Left forelimb (tissue), 1 donor: ENCODE results near the gene HOXD10.

Source experiments
- DNase-seq: peaks from one replicate; pipeline ENCODE4 v3.0.0-alpha.2; 2018; ENCODE audit warnings: low spot score

The HOXD10 gene

DNA sequence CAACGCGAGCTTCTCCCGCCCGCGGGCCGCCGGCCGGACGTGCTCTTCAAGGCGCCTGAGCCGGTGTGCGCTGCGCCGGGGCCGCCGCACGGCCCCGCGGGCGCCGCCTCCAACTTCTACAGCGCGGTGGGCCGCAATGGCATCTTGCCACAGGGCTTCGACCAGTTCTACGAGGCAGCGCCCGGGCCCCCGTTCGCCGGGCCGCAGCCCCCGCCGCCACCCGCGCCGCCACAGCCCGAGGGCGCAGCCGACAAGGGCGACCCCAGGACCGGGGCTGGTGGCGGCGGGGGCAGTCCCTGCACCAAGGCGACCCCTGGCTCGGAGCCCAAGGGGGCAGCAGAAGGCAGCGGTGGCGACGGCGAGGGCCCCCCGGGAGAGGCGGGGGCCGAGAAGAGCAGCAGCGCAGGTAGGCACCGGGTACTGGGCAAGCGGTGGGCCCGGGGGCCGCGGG is 8.8 kb upstream of the HOXD10 start:
- DNase-seq, result no peak

DNA sequence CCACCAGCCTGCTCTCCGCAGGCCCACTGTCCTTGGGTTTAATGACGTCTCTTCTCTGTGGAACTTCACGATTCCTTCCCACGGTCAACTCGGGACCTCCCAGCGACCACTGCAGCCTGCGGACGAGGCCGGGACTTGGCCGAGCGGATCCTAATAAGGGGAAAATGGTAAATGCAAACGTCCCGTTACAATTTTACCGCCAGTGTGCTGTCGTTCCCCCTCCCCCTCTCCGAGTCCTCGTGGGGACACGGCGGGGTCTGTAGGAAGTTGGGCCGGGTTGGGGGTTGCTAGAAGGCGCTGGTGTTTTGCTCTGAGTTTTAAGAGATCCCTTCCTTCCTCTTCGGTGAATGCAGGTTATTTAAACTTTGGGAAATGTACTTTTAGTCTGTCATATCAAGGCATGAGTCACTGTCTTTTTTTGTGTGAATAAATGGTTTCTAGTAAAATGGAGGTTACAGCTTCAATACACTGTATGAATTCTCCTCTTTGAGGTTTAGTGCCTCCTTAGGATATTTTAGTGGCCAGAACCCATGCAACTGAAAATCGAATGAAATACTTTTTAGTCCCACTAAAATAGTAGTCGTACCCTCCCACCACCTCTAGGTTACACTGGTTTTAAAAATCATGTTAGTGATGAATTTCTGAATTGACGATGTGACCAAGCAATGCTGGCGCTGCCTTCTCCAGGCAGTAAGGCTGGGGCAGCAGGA is 7.2 kb upstream of the HOXD10 start:
- no peak for DNase-seq

DNA sequence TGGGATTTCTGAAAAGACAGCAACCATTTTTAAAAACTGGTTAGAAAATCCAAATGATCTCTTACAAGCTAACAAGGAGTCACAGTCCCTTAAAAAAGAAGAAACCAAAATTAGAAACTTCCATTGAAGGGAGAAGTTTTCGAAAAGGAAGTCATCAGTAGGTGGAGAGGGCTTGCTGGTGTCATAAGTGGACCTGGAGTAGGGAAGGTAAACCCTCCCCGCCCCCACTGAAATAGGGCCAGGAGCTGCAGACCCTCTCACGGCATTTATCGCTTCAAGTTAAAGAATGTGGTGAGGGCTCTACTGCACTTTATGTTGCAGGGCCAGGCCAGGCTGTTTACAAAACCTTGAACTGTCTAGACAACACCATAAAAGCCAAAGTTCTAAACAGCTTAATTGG is 6.6 kb upstream of the HOXD10 start:
- no peak for DNase-seq

DNA sequence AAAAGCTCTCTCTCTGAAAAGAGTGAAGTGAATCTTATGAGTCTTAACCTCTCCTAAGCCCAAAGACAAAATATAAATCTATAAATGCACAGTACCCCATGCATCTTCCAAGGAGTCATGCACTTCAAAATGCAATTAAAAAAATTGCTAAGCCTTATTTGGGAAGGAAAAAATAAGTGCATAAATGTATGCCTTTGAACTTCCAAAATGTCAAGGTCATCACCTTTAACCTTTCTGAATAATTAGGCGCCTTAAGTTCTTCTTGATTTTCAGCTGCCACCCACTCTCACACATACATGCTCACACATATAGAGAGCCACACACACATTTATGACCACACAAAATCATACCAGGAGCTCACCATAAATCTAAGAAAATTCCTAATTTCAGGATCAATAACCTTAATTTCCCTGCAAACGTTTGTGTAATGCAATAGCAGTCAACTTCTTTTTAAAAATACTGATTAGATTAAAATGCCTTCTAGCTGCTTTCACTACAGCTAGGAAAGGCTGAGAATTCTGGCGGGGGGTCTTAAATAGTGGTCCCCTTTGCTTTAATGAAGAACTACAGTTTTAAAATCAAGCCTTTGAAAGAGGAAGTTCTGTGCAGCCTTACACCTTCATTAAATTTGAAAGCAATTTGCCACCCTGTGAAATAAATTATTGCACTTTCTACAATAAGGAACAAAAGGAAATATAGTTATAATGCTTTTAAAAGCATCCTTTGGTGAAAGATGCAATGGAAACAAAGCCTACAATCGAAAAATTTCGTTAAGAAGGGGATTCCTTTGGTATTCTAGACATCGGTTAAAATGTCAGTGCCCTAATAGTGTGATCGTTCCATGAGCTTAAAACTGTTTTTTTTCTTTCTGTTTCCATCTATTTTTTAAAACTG is 5.9 kb upstream of the HOXD10 start:
- no peak for DNase-seq

DNA sequence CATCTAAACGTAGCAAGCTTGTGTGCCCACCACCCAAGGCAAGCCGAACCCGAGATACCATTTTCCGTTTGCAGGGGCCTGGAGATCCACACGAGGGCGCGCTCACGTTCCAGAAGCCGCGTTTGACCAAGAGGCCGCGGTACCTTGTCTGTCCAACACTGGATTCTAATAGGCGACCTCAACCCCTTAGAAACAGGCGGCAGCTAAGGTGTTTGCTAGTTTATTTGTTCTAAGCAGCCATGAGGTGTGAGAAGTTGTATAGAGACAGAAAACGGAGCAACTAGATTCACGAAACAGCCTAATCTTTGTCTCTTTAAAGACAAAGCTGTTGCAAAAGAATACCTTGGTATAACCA is 5.3 kb upstream of the HOXD10 start:
- no peak for DNase-seq

DNA sequence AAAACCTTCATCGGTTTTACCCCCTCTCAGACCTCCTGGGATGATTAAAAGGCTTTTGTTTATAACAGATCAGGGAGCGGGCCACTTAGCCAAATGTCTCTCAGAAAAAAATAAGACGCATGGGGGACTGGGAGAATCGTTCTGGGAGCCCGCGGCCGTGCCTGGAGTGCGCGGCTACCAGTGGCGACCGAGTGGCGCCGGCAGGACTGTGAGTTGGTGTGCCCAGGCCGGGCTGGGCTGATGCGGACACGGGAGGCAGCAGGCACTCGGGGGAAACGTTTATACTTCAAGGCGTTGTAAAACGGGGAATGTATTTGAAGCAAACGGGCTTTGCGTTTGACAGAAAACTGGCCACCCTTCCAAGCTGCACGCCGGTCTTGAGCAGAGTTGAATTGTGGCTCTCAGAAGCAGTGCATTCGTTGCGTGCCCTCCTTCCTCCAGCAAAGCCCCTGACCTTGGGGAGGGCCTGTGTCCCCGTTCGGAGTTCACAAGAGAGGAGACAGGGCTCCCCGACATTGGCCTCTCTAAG is 4.7 kb upstream of the HOXD10 start:
- no peak for DNase-seq

DNA sequence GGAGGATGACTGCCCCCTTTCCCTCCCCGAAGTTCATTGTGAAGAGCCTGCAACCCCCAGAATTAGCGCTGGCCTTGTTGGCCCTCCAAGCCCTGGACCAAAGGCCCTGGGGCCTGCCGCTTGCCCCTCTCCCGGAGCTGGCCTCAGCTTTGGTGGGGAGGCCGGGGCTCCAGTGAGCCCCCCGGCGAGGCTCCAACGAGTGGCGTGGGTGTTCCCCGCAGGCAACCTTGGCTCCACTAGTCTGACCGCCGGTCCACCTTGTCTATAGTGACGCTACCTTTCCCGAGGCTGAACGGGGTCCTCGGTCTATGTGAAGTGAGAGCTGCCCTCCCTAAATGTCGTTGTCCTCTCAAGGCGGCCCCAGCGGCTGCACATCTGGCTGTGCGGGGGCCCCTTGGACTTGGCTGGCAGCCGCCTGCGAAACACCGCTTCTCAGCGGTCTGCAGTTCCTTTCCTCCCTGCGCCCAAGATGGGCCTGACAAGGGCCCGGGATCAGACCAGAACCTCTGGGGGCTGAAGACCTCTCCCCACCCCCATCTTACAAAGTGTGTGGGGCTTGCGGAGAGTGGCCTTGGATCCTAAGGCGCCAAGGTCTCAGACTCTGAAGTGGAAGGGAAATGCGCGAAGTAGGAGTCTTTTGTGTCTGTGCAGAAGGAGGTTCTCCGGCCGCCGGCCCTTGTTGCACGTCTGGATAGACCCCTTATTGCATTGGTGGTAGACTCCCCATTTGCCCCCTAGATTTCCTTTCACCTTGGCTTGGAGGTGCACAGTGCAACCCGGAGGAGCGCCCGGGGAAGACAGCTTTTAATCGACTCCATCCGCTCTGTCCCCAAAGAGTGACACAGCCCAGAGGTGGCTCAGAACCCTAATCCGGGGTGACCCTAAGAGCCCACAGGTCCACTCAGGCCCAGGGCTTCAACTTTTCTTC is 3.9 kb upstream of the HOXD10 start:
- no peak for DNase-seq

DNA sequence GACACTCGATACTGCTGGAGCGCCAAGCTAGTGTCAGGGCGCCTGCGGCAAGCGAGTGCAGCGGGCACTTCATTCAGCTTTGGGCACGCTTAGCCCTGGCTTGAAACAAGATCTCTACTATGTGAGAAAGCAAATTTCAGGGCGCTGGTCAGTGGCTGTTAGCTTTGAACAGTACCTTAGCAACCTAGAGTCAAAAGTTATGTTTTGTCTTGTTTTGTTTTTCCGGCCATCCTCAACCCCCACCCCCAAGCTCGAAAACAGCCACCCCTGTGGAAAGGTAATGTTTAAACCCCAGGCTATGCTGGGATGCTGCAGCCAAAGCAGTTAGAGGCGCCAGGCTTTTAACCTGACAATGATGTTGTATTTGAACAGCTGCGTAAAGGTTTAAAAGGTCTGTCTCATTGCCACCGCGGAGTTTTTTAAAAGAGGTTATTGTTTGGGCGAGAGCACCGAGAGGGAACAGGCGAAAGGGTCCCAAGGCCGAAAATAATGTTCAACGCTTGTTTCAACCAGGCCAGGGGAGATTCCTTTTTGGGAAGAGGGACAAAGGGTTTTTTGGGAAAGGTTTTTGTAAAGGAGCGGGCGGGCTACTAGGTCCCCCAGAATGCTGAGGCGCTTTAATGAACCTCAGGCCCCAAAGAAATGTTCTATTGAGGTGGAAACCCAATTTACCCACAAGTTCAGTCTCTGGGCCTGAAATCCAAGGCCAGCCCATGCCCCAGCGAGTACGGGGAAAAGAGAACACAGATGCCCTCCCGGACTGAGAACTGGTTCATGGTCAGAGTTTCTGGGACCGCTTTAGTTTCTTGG is 2.3 kb upstream of the HOXD10 start:
- DNase-seq, result peak; percentile 68

DNA sequence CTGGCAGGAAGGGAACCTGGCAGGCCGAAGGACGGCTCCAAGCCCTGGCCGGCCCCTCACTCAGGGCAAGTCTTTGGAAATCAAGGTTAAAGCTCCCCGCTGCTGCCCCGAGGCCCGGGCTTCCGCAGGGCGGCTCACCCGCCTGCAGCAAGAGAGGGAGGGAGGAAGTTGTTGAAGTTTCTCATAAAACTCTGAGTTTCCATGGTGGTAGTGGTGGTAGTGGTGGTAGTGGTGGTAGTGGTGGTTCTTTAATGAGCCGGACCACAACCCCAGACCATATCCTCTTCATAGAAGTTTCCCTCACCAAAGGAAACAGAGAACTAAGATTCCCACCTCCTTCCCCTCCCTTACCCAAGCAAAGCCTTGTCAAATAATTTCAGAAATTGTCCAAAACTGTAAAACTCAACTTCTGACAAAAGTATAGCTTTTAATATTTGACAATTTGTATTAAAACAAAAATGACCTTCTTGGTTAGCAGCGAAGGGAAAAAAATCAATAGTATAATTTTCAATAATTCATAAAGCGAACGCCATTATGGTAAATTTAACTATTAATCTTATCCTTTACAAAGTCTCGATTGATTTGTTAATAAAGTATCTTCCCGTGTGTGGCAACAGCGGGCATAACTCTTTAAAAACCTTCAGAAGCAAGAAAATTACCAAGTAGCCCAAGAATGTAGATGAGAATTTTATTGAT is 1.5 kb upstream of the HOXD10 start:
- no peak for DNase-seq

DNA sequence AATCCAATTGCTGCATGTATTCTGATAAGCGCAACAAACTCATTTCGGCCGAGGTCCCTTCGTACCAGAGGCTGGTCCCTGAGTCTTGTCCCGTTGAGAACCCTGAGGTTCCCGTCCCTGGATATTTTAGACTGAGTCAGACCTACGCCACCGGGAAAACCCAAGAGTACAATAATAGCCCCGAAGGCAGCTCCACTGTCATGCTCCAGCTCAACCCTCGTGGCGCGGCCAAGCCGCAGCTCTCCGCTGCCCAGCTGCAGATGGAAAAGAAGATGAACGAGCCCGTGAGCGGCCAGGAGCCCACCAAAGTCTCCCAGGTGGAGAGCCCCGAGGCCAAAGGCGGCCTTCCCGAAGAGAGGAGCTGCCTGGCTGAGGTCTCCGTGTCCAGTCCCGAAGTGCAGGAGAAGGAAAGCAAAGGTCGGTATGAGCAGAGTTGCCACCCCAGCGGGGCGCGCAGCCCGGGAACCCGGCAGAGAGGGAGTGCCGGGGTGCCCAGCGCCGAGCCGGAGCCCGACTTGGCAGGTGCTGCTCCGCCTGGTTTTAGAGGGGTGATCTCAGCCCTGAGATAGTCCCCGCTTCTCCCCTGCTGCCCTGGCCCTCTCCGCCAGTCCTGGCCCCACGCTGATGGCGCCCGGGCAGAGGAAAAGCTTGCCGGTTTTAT is 714 bp downstream of the HOXD10 start:
- no peak for DNase-seq

DNA sequence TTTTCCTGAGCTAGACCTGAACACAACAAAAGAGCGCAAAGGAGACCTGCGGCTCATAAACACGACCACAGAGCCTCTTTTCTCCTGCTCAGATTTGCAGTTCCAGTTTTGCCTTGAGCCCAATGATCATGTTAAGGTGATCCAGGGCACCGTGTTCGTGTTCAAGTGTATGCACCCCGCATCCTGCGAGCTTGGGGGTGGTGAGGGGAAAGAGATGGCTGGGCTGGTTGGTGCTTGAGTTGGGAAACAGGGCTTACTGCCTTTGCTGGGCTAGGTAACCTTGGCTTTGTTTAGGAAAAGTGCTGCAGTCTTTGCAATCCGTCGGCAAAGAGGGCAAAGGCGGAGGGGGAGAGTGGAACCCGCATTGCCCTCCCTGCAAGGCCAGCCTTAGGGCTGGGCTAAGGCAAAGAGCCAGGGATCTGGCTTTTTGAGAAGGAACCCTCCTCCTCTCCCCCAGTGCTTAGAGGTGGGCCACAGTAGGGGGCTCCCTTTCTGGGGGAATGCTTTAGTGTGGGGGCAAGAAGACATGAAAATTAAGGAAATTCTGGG is 1.3 kb downstream of the HOXD10 start:
- no peak for DNase-seq

DNA sequence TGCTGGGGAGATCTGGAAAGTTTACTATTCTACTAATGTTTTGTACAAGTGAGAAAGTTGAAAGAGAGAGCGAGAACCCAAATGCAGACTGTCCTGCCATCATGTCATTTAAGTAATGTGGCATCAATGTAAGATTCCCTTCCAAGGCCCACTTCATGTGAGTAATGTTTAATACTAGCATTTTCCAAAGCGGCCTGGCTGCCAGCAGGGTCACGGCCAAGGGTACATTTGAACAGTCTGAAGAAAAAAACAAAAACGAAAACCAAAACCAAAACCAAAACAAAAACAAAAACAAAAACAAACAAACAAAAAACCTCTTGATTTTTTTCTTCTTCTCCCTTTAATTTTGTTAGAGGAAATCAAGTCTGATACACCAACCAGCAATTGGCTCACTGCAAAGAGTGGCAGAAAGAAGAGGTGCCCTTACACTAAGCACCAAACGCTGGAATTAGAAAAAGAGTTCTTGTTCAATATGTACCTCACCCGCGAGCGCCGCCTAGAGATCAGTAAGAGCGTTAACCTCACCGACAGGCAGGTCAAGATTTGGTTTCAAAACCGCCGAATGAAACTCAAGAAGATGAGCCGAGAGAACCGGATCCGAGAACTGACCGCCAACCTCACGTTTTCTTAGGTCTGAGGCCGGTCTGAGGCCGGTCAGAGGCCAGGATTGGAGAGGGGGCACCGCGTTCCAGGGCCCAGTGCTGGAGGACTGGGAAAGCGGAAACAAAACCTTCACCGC is 2.2 kb downstream of the HOXD10 start:
- DNase-seq, result no peak

DNA sequence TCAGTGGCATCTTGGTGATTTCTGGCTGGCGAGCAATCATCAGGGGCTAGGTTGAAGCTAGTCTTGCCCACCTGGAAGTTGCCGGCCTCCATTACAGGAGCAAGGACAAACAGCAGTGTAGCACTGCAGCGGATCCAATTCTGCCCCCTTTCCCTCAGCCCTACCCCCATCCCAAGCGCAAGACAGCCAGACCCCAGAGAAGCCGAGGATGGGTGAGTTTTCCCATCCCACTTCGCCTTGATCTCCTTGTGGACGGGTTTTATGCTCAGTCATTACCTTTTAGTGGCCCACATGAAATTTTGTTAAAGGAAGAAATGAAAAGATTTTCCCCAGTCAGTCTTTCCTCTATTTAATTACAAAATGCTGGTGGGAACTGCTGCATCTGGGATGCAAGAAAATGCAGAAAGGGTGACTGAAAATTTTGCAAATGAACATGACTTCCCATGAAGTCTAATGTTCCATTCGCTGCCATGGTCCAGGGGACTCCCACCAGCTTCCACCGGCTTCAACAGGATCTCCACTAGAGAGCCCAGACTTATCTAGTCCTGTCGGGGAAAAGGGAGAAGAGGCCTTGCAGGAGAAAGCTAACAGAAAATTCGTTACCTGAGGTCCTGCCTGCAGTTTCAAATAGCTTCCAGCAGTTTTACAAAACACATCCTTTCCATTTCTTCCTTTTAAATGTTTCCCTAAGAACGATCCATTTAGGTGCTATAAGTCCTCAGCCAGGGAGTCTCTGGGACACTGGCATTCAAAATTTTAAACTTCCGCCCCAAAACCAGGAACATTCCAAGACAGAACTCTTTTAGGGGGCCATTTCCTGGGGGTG is 4.0 kb downstream of the HOXD10 start:
- DNase-seq, result peak; percentile 52

DNA sequence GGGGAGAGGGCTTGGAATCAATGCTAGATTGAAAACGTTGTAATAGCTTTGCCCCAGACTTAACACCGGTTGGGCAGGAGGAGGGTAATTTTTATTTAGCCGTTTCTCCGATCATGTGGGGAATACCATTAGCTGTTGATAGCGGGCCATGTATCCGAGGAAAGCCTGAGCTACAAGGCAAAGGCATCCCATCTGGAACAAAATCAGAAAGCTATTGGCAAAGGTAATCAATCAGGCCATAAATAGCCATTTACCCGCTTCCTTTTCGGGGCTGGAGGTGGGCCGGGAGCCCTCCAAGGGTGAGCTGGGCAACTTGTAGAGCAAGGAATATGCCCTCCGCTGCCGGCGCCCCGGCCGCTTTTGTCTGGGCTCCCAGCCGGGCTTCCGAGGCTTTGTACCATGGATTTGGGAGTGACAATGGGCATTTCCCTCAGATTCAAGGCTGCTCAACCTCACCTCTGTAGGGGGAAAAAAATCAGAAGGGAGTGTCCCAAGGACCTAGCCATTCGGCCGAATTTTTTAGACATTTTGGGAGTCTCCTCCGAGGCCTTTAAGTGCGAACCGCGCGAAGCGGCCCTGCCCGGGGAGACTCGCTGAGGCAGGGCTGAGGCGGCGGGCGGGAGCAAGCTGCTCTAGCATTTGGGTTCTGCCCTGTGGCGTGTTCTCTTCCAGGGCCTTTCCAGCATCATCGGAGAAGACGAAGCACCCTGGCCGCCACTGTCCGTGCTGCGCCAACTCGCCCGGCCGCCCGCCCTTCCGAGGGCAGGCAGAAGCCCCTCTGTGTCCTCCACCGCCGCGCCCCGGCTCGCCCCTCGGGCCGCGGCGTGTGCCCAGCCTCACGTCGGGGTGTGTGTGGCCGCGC is 4.8 kb downstream of the HOXD10 start:
- no peak for DNase-seq

DNA sequence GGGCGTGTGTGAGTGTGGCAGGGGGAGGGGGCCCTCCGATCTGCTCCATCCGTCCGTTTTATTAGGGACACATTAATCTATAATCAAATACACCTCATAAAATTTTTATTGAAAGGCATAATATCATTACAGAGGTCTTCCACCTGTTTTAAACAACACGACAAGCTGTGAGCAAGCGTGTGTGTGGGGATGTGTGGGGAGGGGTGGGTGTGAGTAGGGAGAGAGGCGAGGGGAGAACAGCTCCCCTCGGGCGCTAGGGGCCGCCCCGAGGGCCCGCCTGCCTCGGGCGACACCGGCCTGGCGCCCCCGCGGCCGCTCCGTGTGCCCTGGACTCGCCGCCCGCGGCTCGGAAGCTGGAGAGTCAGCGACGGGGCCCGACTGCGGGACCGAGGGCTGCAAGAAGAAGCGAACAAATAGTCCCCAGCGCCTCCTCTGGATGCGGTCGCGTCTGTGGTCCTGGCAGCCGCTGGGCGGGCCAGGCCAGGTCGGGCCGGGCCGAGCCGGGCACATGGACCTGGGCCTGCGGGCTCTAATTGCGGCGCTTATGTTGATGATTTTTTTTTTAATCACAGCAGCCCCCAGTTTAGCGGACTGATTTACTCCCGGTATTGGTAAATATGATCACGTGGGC is 5.6 kb downstream of the HOXD10 start:
- peak; percentile 84 for DNase-seq

DNA sequence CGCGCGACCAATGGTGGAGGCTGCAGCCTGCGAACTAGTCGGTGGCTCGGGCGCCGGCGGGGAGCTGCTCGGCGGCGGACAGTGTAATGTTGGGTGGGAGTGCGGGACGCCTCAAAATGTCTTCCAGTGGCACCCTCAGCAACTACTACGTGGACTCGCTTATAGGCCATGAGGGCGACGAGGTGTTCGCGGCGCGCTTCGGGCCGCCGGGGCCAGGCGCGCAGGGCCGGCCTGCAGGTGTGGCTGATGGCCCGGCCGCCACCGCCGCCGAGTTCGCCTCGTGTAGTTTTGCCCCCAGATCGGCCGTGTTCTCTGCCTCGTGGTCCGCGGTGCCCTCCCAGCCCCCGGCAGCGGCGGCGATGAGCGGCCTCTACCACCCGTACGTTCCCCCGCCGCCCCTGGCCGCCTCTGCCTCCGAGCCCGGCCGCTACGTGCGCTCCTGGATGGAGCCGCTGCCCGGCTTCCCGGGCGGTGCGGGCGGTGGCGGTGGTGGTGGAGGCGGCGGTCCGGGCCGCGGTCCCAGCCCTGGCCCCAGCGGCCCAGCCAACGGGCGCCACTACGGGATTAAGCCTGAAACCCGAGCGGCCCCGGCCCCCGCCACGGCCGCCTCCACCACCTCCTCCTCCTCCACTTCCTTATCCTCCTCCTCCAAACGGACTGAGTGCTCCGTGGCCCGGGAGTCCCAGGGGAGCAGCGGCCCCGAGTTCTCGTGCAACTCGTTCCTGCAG is 6.3 kb downstream of the HOXD10 start, which contains the start of gene HOXD9:
HOXD9 (plus strand) TSS at position 37 of the 728 bp plus-strand sequence; CDS start at position 87, 50 bp downstream.
- DNase-seq, result peak; percentile 77
